Anterior cingulate cortex (tissue), 58 donors: ENCODE results near the gene PTPN2.
A peak's percentile ranks its signal among the peaks of the same experiment; 100 is the strongest.

Experiments used
- DNase-seq, 58 donors: peaks; one replicate each; lab custom pipeline; 2025; lab: John Stamatoyannopoulos, UW

PTPN2 gene

DNA sequence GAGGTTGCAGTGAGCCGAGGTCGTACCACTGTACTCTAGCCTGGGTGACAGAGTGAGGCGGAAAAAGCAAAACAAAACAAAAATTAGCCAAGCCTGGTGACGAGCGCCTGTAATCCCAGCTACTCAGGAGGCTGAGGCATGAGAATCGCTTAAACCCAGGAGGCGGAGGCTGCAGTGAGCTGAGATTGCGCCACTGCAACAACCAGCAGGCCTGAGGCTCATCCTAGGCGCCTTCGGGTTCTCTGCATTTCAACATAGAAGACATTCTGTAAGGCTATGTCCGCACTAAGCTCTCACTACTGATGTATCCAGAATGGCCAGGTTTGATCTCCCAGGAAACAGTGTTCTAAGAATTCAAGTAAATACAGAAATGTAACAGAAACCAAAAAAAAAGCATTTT lies 23.5 kb downstream of the PTPN2 start:
- DNase-seq = no peak

DNA sequence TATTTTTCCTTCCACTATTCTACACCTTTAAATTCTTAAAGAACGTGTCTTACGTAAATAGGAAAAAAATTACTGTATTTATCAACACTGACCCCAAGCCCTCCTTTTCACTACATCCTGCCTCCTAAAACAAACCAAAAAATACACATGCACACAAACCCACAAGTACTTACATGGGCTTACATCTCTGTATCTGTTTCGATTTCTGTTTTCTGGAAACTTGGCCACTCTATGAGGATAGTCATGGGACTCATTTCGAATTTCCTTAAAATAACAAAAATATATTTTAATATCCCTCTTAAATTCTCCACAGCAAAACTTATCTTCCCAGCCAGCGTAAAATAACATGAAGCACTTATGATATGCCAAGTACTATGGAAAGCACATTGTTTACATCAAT lies 25.0 kb downstream of the PTPN2 start:
- DNase-seq = no peak

DNA sequence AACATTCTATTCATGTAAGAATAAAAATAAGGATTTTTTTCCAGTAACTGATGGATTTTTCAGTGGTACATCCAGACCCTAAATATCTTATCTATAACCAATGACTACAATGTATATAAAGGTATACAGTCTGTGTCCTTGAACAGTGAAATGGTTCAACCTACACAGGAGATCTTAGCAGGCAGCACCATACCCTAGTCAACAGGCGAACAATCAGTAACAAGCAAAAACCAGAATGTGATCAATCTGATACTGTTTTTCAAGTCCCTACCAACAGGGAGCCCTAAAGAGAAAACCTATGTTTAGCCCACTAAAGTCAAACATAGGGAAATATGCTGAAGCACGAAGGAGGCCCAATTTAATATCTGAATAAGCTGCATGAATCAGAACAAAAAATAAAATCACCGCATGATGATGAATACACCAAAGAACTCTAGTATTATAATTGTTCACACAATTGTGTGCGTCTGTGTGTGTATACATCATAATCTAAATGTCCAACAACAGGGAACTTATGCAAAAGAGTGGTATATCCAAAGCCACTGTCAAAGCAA lies 26.0 kb downstream of the PTPN2 start:
- DNase-seq = no peak

DNA sequence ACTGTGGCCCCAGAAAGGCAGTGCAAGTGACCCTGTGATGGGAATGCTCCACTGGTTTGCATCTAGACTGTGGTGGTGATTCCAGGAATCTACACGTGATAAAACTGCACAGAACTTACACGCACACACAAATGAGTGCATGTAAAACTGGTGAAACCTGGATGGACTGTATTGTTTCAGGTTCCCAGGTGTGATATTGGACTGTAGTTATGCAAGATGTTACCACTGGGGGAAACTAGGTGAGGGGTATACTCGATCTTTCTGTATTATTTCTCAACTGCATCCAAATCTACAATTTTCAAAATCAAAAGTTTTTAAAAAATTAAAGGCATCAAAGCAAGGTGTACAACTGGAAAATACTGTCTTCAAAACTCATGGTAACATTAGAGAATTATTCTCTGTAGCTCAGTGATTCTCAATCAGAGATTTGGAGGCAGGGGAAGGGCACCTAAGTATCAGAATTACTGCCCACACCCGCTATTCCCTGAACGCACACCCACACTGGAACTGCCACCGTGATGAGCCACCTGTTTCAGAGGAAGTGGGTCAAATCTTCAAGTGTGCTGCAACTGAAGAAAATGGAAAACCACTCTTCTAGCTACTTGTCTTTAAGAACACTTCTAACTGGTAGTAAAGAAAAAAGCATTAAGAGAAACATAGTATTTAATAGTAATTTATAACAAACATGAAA lies 26.7 kb downstream of the PTPN2 start:
- DNase-seq = no peak

DNA sequence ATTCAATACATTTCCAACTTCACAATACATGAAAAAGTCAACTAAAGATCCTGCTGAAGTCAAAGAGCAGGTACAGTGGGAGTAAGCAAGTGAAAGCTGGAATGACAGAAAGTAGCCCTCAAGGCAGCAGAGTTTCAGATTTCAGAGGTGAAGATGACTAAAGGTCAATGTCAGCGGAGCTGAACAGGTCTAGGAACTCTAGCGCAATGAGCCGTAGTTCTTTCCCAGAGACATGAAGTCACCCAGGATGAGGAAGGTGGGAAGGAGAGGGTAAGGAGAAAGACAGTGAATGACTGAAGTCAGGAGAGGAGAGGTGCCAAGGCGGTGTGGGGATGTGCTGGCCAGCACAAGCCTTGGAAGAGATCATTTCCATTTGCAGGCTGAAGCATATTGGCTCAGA lies 28.1 kb downstream of the PTPN2 start:
- no peak for DNase-seq

DNA sequence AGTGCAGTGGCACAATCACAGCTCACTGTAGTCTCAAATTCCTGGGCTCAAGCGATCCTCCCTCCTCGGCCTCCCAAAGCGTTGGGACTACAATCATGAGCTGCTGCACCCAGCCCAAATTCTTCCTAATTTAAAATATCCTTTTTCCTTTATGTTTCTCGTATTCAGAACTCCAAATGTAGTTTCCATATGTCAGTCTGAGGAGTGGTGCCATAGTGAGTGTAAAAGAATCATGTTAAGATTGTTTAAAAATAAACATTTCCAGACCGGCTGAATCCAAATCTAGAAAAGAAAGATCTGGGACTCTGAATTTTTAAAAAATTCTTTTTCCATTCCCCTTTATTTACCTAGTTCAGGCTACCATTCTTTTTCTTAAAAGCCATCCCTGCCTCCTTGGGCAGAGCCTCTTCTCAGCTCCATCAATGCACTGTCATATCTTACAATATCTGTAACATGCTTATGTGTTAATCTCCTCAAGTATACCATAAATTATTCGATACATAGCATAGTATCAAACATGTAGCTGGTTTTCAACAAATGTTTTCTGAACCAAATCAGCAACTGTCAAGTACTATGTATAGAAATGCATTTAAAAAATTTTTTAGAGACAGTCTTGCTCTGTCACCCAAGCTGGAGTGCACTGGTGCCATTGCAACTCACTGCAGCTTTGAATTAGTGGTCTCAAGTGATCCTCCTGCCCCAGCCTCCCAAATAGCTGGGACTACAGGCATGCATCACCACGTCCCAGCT lies 31.3 kb downstream of the PTPN2 start:
- no peak for DNase-seq

DNA sequence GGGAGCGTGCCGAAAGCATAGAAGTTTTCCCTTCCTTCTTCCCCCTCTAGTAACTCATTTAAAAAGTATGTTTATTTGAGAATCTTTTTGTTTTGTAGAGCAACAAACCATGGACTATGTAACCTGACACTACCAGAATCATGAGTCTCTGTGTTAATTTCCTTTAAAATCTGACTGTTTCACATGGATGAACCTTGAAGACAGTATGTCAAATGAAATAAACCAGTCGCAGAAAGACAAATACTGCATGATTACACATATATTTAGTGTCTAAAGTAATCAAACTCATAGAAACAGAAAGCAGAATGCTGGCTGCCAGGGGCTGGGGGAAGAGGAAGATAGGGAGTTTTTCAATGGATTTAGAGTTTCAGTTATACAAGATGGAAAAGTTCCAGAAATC lies 32.3 kb downstream of the PTPN2 start:
- DNase-seq = no peak

DNA sequence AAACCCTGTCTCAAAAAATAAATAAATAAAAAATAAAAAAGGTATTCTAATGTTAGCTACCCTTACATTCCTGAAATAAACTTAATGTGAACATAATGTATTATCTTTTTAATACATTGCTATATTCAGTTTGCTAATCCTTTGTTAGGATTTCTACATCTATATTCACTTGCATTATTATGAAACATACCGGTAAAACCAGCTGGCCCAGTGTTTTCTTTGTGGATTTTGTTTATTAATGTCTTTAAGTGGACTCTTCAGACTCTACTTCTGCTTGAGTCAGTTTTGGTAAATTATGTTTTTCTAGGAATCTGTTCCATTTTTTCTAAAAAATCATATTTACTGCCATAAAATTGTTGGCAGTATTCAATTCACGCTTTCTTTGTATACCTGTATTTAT lies 34.5 kb downstream of the PTPN2 start:
- DNase-seq = no peak

DNA sequence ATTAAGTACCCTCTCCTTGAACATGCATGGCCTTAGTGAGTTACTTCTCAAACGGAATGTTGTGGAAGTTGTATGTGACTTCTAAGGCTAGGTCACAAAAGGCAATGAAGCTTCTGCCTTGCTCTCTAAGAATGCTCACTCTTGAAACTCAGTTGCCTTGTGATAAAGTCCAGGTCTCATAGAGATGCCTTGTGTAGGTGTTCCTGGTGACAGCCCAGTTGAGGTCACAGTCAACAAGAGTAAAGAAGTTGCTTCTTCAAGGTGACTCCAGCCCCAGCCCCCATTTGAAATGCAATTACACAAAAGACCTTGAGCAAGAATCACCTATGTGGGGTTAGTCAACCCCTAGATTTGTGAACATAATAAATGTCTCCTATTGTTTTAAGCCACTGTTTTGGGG lies 35.6 kb downstream of the PTPN2 start:
- no peak for DNase-seq

DNA sequence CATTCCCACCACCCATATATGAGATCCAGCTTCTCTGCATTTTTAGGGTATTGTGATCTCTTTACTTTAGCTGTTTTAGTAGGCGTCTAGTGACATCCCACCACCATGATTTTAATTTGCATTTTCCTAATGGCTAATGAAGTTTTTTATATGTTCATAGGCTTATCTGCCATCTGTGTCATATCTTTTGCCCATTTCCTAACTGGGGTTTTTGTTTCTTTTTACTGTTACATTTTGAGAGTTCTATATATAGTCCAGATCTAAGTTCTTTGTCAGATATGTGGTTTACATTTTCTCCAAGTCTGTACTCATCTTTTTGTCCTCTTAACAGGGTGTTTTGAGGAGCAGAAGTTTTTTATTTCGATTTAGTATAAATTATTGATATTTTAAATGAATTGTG lies 39.6 kb downstream of the PTPN2 start:
- DNase-seq = no peak

DNA sequence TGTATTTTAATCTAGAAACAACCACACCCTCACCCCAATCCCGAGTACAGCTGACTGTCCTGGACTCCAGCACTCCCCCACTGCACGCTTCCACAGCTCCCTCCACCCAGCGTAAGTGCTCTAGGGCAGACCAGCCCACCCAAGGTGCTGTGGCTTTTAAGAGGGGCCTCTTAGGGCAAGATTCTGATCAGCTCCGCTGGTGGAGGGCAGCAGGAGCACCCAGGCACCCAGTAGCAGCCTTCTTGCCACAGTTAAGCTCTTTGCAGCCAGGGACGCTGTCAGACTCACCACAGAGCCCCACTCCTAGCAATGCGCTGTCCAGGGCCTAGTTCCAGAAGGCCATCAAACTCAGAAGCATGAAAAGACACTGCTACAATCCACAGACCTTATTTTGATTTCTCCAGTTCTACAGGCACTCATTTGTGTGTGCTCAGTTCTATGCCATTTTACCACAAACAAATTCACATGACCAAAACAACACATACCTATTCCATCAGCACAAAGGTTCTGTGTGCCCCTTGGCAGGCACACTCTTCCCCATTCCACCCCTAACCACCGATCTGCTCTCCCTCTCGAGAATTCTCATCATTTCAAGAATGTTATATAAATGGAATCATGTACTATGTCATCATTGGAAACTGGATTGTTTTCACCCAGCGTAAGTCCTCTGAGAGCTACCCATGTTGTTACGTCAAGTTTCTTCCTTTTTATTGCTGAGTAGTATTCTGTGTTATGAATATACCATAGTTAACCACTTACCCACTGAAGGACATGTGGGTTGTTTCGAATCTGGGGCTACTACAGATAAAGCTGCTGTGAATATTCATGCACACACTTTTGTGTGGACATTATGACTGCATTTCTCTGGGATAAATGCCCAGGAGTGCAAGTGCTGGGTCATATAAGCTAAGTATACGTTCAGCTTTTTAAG lies 40.4 kb downstream of the PTPN2 start:
- DNase-seq = no peak

DNA sequence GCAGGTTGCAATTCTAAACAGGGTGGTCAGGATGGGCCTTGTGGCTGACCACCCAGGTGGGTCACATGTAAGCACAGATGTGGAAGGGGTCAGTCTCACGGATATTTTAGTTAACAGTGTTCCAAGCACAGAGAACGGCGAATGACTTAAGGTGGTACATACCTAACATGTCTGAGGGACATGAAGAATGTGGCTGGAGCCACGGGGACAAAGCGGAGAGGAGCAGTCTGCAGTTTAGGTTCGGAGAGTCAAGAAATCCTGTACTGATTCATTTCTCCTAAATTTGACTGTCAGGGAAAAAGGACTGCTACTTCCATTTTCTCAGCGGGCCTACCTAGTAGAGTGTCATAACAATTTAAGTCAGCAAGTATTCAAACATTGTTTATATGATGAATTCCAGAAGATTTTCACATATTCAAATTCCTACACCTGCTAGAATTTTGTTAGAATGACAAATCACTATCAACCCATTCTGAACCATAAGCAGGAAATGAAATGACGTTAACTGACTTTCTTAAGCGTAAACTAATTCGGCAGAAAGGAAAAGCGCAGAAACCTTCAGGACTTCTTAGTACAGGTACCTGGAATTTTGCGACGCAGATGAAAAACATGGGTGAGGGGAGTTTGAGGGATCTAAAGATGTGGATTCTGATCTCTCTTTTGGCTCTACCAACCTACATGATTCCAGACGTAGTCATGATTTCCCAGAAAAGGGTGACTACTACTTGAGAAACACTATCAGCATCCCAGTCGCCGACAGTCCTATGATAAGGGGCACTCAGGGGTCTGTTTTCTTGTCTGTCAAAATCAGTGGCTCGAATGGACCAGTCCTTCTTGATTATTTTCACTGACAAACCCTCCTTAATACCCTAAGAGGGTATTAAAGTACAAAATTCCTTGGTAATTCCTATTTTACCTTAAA lies 41.3 kb downstream of the PTPN2 start:
- no peak for DNase-seq

DNA sequence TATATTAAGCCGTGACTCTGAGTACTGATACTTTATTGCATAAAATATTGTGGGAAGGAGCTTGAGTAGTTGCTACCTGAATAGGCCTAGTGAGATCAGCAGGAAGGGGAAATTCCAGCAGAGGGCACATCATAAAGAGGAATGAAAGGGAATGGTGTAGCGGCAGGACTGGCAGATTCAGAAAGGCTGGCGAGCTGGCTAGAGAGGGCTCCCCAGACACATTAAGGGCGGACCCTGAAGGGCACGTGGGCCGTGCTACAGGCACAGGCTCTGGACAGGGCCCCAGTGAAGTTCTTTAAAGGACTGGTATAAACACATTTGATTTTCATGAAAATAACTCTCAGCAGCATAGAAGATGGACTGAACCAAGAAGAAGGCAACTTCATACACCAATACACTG lies 43.0 kb downstream of the PTPN2 start:
- DNase-seq = no peak

DNA sequence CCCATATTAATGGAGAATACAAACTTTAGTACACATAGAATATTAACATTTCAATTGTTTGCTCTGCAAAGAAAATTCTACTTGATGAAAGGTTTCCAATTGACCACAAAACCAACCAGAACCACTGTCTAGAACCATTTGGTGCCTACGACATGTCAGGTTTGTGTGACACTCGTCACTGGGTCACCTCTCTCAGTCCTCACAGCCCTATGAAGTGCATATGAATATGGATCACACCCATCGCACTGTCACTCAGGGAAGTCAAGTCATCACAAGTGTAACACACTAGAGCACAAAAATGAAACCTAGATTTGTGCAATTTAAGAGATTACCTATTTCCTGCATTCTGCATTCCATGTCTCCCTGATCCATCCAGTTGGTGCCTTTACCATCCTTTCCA lies 43.7 kb downstream of the PTPN2 start:
- no peak for DNase-seq

DNA sequence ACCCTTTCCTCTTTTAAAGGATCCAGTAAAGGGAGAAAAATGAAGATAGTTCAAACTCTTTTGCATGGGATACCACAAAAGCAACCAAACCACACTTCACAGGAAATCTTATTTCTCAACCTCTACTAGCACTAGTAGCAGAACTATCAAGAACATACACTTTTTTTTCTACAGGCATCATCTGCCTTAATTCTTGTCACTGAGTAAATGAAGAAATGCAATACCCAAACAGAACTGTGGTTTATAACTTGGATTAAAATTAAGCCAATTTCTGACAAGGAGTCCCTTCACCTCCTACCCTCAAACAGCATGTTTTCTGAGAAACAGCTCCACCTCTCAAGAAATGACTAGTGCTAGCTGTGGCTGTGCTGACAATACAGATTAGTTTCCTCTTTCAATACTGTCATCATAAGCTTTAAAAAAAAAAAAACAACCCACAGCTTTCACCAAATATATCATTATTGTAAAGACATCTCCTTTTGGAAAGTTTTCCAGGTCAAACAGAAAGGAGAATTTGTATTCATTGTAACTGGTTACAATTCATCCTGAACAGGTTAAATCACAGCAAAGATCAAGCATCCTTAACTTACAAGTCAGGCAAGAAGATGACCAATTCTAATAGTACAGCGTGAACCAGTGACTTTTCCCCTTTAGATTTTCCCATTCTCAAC lies 44.4 kb downstream of the PTPN2 start:
- no peak for DNase-seq

DNA sequence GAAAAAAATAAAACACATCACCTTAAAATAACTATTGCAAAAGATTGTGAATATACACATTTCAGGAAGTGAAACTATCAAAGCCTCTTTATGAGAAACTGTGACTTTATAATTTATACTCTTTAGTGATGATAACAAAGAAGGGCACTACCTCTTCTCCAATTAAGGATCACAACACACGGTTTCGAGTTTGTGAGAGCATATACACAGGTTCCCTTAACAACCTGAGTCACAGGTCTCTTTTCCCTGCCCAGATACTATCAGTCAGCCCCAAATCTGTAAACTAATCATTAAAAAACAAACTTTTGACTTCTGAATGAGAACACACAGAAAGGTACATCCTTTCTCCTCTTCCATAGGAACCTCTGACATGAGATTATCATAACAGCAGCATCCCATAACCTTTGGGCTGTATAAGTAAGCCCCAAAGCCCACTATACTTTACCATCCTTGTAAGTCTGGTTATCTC lies 44.9 kb downstream of the PTPN2 start:
- DNase-seq = no peak

DNA sequence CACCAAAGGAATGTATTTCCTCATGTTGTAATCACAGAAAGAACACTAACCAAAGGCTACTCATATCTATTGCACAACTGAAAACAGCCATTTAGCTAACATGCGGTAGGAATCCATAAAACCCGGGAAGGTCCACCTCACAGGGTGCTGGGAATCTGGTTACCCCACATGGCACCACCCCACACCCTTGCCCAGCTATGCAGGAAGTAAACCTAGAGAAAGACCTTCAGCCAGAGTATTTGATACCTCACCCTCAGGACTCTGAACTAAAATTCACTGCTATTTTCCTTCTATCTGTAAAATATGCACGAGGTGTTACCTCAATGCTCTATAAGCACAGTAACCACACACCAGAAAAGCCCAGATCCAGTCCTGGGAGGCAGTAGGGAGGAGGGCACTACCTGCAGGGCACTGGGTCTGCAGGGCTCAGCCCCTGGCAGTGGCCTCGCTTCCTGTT lies 45.8 kb downstream of the PTPN2 start:
- DNase-seq = peak in 1 of 58 donors; percentile 19

DNA sequence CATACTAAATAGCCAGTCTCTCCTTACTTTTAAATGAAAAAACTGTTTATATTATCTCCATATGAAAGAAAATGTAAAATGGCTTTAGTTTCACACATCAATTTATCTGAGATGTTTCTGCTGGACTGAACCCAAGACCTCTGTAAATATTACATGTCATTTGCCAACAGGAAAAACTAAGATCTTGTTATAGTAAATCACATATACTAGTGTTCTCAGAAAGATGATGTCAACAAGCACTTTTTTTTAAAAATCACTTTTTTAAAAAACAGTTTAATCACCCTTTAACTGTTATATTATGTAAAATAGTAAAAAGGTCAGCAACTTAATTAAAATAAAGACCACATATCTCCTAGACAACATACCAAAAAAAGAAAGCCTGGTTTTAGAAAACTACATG lies 46.3 kb downstream of the PTPN2 start:
- no peak for DNase-seq

DNA sequence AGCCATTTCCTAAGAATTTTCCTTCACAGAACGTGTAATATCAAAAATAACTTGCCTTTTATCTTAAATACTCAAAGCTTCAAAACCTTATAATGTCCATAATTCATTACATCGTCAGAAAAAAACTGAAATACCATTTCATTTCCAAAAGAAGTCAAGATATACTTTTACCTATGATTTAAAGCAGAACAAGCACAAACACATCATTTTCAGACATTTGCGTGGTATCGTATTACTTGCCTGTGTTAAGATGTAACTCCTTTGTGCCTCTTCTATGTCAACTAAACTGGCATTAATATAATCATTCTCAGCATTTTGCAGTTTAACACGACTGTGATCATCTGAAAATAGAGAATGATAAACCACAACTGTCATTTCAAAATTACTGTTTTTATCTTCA lies 47.5 kb downstream of the PTPN2 start:
- DNase-seq = no peak
